SK-N-SH treated with all-trans-retinoic acid at 6 μM for 48 hours (cell line): ENCODE results near the gene MALRD1.

ENCODE experiments used
- ZFP3 ChIP-seq: fragments of 250-450 bp; sonication (Bioruptor Pico); IDR thresholded peaks from 2 replicates; pipeline ENCODE4 v1.5.0; 2020; ENCODE audit warnings: mild to moderate bottlenecking, moderate library complexity
- ZNF8 ChIP-seq: fragments of 450-650 bp; formaldehyde crosslinking; IDR thresholded peaks from 2 replicates; pipeline ENCODE4 v1.5.0; 2020; ENCODE audit warnings: mild to moderate bottlenecking, moderate library complexity
- TF ChIP-seq, protein P1 (sequence below): fragments of 250-450 bp; sonication (Bioruptor Pico); IDR thresholded peaks from 2 replicates; pipeline ENCODE4 v1.8.0; 2020; ENCODE audit warnings: mild to moderate bottlenecking, moderate library complexity, borderline replicate concordance

DNA sequence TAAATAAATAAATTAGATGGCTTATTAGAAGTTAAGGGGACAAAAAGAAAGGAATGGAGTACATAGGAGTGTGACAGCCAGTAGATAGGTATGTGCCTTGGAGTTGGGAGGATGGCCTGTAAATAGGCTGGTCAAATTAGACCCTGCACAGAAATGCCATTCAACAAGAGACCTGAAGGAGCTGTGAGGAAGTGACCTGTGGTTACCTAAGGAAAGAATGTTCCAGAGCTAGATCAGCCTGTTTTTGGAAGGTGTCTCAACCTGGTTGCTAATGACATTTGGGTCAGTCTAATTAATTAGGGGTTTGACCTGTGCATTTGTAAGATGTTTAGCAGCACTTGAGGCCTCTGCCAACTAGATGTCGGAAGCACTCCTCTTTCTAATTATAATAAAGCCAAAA lies 452.4 kb downstream of the MALRD1 start:
- TF ChIP-seq ZNF8 (no peak), ZFP3 (CRISPR knock-in tag) (no peak)
- TF ChIP-seq, protein P1, sequence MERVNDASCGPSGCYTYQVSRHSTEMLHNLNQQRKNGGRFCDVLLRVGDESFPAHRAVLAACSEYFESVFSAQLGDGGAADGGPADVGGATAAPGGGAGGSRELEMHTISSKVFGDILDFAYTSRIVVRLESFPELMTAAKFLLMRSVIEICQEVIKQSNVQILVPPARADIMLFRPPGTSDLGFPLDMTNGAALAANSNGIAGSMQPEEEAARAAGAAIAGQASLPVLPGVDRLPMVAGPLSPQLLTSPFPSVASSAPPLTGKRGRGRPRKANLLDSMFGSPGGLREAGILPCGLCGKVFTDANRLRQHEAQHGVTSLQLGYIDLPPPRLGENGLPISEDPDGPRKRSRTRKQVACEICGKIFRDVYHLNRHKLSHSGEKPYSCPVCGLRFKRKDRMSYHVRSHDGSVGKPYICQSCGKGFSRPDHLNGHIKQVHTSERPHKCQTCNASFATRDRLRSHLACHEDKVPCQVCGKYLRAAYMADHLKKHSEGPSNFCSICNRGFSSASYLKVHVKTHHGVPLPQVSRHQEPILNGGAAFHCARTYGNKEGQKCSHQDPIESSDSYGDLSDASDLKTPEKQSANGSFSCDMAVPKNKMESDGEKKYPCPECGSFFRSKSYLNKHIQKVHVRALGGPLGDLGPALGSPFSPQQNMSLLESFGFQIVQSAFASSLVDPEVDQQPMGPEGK (CRISPR knock-in tag), result no peak
